Measurements from ENCODE around the gene GPR143.

Gene GPR143

DNA sequence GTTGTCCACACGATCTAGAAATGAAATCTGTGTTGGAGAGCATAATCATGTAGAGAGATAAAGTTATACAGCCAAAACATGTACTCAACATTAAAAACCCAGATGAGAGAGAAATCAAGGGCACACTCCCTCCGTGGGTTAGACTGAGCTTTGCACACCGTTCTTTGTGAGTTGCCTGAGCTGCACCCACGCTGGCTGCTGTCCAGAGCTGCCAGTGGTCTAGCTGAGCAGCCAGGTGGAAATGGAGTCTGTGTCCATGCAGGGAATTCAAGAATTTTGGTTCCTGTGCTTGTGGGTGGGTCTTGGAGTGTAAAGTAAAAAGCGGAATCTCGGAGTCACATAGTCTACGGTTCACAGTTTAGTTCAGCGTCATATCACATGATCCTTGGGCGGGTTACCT is 84.6 kb downstream of the GPR143 start:
- Histone ChIP-seq H3K9me3 (ENCODE audit: control insufficient read depth, low read length) (no peaks in the 10 kb centered on the region), H3K4me2 (ENCODE audit: low read length) (no peak overlapping the region), H3K27me3 (ENCODE audit: control insufficient read depth, insufficient read depth, low read length) (no peaks in the 10 kb centered on the region), H3K4me3 (ENCODE audit: low read depth, low read length) (no peak overlapping the region), H3K4me1 (no peaks in the 10 kb centered on the region), H3K27ac (no peak overlapping the region), H3K79me2 (no peaks in the 10 kb centered on the region), H3K36me3 (ENCODE audit: control insufficient read depth, insufficient read depth, low read length) (no peaks in the 10 kb centered on the region), H2AFZ (no peak overlapping the region), H3K9ac (no peak overlapping the region)
- TF ChIP-seq, protein P1, sequence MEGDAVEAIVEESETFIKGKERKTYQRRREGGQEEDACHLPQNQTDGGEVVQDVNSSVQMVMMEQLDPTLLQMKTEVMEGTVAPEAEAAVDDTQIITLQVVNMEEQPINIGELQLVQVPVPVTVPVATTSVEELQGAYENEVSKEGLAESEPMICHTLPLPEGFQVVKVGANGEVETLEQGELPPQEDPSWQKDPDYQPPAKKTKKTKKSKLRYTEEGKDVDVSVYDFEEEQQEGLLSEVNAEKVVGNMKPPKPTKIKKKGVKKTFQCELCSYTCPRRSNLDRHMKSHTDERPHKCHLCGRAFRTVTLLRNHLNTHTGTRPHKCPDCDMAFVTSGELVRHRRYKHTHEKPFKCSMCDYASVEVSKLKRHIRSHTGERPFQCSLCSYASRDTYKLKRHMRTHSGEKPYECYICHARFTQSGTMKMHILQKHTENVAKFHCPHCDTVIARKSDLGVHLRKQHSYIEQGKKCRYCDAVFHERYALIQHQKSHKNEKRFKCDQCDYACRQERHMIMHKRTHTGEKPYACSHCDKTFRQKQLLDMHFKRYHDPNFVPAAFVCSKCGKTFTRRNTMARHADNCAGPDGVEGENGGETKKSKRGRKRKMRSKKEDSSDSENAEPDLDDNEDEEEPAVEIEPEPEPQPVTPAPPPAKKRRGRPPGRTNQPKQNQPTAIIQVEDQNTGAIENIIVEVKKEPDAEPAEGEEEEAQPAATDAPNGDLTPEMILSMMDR (IDR thresholded peaks at IDR 0.05), result no peak

DNA sequence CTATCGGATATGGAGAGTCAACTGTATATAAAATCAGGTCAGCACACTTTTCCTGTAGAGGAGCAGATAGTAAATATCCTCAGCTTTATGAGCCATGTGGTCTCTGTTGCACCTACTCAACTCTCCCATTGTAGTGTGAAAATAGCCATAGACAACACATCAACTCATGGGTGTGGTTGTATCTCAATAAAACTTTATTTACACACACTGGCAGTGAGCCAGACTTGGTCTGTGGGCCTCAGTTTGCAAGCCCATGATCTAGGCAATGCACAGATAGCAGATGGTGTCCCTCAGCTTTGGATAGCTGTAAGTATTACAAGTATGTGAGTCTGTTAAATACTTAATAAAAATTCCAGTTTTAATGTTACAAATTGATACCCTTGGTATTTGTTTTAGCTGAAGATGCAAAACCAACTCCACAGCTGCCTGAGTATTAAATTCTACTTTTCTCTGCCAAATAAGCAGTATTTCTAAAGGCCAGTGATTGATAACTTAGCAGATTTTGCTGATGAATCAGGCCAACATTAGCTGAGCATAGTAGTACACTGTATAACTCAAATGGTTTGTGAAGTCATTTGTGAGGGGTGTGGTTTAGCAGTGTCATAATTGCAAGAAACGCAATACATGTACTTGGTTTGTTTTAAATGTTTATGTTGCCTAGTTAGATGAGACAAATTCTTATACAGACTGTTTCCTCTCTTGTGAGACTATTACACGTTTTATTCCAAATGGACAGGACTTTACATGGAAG is 87.3 kb downstream of the GPR143 start:
- H3K79me2 ChIP-seq, result no peaks in the 10 kb centered on the region
- no peaks in the 10 kb centered on the region for H3K4me1 ChIP-seq
- TF ChIP-seq, protein P1 (IDR thresholded peaks at IDR 0.05), result no peak
- no peaks in the 10 kb centered on the region for H3K36me3 ChIP-seq (ENCODE audit: control insufficient read depth, insufficient read depth, low read length)
- no peak overlapping the region for H2AFZ ChIP-seq
- H3K27me3 ChIP-seq (ENCODE audit: control insufficient read depth, insufficient read depth, low read length), result no peaks in the 10 kb centered on the region
- no peak overlapping the region for H3K27ac ChIP-seq
- no peak overlapping the region for H3K9ac ChIP-seq
- no peak overlapping the region for H3K4me3 ChIP-seq (ENCODE audit: low read depth, low read length)
- H3K4me2 ChIP-seq (ENCODE audit: low read length), result no peak overlapping the region
- no peaks in the 10 kb centered on the region for H3K9me3 ChIP-seq (ENCODE audit: control insufficient read depth, low read length)

DNA sequence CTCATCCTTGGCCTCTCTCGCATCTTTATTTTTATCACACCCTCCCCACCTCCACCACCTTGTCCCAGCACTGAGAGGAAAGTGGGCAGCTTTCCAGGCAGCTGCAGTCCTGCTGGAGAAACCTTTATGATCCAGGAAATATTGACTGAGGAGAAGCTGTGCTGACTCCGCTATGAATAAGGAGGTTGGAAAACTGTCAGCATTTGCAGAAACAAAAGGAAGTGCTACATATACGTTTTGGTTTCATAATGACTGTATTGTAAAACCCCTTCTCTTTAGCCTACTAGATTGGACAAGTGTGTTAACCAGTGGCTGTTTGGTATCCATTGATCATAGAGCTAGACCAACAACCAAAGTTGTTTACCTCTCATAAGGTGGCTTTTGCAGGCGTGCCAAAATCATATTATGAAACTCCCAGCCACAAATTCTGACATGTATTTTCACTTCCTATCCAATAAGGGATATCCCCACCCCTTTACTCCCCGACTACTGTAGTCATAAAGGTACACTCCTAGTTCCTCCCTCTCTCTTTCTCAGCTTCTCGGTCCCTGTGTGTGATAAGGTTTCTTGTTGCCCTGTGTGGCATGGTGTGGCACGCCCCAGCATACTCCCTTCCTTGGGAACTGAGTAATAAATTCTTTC is 88.4 kb downstream of the GPR143 start:
- Histone ChIP-seq H3K27ac (no peak overlapping the region), H3K4me3 (ENCODE audit: low read depth, low read length) (no peak overlapping the region), H3K4me2 (ENCODE audit: low read length) (no peak overlapping the region)

DNA sequence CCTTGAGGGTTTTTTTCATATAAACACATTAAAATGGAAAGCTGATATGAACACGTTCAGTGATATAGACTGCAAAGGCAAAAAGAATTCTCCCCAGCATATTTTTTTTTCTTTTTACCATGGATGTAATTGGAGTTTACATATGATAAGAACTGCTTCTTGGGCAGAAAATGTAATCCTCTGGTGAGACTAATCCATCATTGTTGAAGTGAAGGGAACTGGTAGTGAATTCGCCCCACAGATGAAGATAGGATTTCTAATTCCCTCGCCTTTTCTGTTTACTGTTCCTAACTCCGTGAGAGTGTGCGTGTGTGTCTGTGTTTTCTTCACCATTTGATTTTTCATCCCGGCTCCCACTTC is 88.9 kb downstream of the GPR143 start:
- Histone ChIP-seq H3K4me2 (ENCODE audit: low read length) (no peak overlapping the region), H3K4me1 (no peaks in the 10 kb centered on the region), H3K9ac (no peak overlapping the region), H3K9me3 (ENCODE audit: control insufficient read depth, low read length) (no peaks in the 10 kb centered on the region), H3K79me2 (no peaks in the 10 kb centered on the region), H3K4me3 (ENCODE audit: low read depth, low read length) (no peak overlapping the region), H2AFZ (no peak overlapping the region), H3K36me3 (ENCODE audit: control insufficient read depth, insufficient read depth, low read length) (no peaks in the 10 kb centered on the region), H3K27ac (no peak overlapping the region), H3K27me3 (ENCODE audit: control insufficient read depth, insufficient read depth, low read length) (no peaks in the 10 kb centered on the region)
- TF ChIP-seq, protein P1 (IDR thresholded peaks at IDR 0.05), result no peak

More for the DNA sequence above, 88.4 kb downstream of the GPR143 start:
- H3K36me3 ChIP-seq (ENCODE audit: control insufficient read depth, insufficient read depth, low read length), result no peaks in the 10 kb centered on the region
- TF ChIP-seq, protein P1 (IDR thresholded peaks at IDR 0.05), result no peak
- no peak overlapping the region for H2AFZ ChIP-seq
- H3K9ac ChIP-seq, result no peak overlapping the region
- no peaks in the 10 kb centered on the region for H3K9me3 ChIP-seq (ENCODE audit: control insufficient read depth, low read length)
- no peaks in the 10 kb centered on the region for H3K27me3 ChIP-seq (ENCODE audit: control insufficient read depth, insufficient read depth, low read length)
- H3K79me2 ChIP-seq, result no peaks in the 10 kb centered on the region
- no peaks in the 10 kb centered on the region for H3K4me1 ChIP-seq
